Osteocyte (in vitro differentiated cells): Measurements from ENCODE around the gene MAP4K4. TPM values are rescaled to one million over a fixed set of nuclear protein-coding genes. Genes with fewer than 3 reads are reported as not detected.
A peak's percentile ranks its signal among the peaks of the same experiment; 100 is the strongest.

Experiments used
- DNase-seq: peaks from one replicate; pipeline ENCODE4 v3.0.0; 2021; ENCODE audit warnings: mixed read lengths; ENCODE audit not compliant: unreplicated experiment; ENCODE audit errors: extremely low spot score
- H3K27ac Mint-ChIP-seq: one replicate; pipeline ENCODE4 v1.8.0; 2021; ENCODE audit warnings: mild to moderate bottlenecking, mixed read lengths; ENCODE audit not compliant: unreplicated experiment
- H3K27me3 Mint-ChIP-seq: one replicate; pipeline ENCODE4 v1.8.0; 2021; ENCODE audit warnings: mixed read lengths; ENCODE audit not compliant: unreplicated experiment
- H3K36me3 Mint-ChIP-seq: one replicate; pipeline ENCODE4 v1.8.0; 2021; ENCODE audit warnings: mixed read lengths; ENCODE audit not compliant: unreplicated experiment
- H3K4me1 Mint-ChIP-seq: one replicate; pipeline ENCODE4 v1.8.0; 2021; ENCODE audit warnings: mixed read lengths; ENCODE audit not compliant: unreplicated experiment
- H3K4me3 Mint-ChIP-seq: one replicate; pipeline ENCODE4 v1.8.0; 2021; ENCODE audit warnings: mild to moderate bottlenecking, moderate library complexity, mixed read lengths; ENCODE audit not compliant: unreplicated experiment
- H3K9me3 Mint-ChIP-seq: one replicate; pipeline ENCODE4 v1.8.0; 2021; ENCODE audit warnings: mixed read lengths; ENCODE audit not compliant: unreplicated experiment
- long read RNA-seq: library from polyadenylated mRNA; unstranded; transcript quantifications from one replicate; pipeline ENCODE4 v2.0.0, GENCODE V29; 2021
- total RNA-seq: library from RNA; stranded (reverse); gene quantifications from 2 replicates; pipeline ENCODE4 v1.2.1, GENCODE V29; 2021
- TF ChIP-seq, protein P1 (sequence below): fragments of 200-600 bp; sonication (generic); IDR thresholded peaks from 2 replicates; pipeline ENCODE4 v1.5.0; 2021; ENCODE audit warnings: antibody characterized with exemption, mild to moderate bottlenecking, moderate library complexity

MAP4K4 gene
- 123 and 126 TPM in 2 replicates for total RNA-seq
- long read RNA-seq, partial matches to known transcripts, result 27 of 75 reads
- long read RNA-seq, other reads (novel, unspliced or antisense), result 48 of 75 reads

DNA sequence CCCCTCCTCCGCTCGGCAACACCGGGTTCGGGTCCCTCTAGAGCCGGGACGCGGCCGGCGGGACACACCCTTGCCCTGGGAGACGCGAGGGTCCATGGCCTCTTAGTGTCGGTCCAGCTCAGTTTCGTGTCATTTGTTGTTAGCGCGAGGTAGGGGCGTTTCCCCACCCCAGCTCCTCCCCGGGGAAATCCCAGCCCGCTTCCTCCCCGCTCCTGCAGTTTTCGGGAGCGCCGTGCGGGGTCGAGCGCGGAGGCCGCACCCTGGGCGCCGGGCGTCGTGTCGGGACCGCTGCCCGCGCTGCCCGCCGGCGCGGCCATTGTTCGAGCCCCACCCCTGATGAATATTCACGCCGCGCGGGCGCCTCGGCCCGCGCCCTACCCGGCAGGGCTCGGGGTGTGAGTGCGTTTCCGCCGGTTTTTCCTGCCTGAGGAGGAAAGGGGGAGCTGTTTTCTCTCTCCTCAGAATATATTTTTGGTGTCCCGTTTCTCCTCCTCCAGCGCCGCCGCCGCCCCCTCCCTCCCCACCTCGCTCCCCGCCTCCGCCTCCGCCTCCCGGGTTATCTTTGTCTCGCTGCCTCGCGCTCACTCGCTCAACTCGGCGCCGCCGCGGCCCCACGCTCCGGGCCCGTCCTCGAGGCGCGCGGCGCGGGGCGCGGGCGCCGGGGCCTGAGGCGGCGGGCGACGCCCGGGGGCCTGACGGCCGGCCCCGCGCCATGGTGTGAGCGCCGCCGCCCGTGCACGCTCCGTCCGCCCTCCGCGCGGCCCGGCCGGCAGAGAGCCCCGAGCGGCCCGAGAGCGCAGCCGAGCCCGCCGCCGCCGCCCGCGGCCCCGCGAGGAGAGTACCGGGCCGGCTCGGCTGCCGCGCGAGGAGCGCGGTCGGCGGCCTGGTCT lies at the start of gene MAP4K4:
TSS of gene MAP4K4 (plus strand) at position 584 of the 890 bp plus-strand sequence. CDS start 374 bp downstream, outside the sequence.
- peaks cover 7% of the 10 kb centered on the region for H3K4me1 Mint-ChIP-seq
- DNase-seq, result peak; percentile 90
- TF ChIP-seq, protein P1, sequence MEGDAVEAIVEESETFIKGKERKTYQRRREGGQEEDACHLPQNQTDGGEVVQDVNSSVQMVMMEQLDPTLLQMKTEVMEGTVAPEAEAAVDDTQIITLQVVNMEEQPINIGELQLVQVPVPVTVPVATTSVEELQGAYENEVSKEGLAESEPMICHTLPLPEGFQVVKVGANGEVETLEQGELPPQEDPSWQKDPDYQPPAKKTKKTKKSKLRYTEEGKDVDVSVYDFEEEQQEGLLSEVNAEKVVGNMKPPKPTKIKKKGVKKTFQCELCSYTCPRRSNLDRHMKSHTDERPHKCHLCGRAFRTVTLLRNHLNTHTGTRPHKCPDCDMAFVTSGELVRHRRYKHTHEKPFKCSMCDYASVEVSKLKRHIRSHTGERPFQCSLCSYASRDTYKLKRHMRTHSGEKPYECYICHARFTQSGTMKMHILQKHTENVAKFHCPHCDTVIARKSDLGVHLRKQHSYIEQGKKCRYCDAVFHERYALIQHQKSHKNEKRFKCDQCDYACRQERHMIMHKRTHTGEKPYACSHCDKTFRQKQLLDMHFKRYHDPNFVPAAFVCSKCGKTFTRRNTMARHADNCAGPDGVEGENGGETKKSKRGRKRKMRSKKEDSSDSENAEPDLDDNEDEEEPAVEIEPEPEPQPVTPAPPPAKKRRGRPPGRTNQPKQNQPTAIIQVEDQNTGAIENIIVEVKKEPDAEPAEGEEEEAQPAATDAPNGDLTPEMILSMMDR, result peak; percentile 59
- peaks cover 7% of the 10 kb centered on the region for H3K36me3 Mint-ChIP-seq
- peak within 1 kb of the TSS; percentile 79 for H3K27ac Mint-ChIP-seq
- H3K9me3 Mint-ChIP-seq, result no peaks in the 10 kb centered on the region
- H3K27me3 Mint-ChIP-seq, result peaks cover 7% of the 10 kb centered on the region
- peak within 1 kb of the TSS; percentile 80 for H3K4me3 Mint-ChIP-seq

DNA sequence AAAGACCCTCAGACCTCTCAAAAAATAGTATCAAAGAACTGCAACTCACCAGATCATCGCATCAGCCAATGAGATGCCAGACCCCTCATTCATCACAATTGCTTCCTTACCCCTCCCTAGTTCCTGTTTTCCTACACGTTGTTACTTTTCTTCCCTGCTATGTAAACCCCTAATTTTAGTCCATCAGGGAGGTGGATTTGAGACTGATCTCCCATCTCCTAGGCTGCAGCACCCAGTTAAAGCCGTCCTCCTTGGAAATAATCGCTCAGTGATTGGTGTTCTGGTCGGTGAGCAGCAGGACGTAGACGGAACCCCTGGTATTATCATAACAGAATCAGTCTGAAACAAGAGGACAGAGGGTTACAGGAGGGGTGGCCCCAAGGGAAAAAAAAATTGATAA lies 44.0 kb upstream of the MAP4K4 start:
- TF ChIP-seq, protein P1, result no peak
- no peak overlapping the region for H3K4me3 Mint-ChIP-seq
- no peaks in the 10 kb centered on the region for H3K36me3 Mint-ChIP-seq
- H3K27ac Mint-ChIP-seq, result no peak overlapping the region
- DNase-seq, result peak; percentile 3
- H3K9me3 Mint-ChIP-seq, result no peaks in the 10 kb centered on the region
- peaks cover 3% of the 10 kb centered on the region for H3K27me3 Mint-ChIP-seq
- H3K4me1 Mint-ChIP-seq, result peaks cover 1% of the 10 kb centered on the region

DNA sequence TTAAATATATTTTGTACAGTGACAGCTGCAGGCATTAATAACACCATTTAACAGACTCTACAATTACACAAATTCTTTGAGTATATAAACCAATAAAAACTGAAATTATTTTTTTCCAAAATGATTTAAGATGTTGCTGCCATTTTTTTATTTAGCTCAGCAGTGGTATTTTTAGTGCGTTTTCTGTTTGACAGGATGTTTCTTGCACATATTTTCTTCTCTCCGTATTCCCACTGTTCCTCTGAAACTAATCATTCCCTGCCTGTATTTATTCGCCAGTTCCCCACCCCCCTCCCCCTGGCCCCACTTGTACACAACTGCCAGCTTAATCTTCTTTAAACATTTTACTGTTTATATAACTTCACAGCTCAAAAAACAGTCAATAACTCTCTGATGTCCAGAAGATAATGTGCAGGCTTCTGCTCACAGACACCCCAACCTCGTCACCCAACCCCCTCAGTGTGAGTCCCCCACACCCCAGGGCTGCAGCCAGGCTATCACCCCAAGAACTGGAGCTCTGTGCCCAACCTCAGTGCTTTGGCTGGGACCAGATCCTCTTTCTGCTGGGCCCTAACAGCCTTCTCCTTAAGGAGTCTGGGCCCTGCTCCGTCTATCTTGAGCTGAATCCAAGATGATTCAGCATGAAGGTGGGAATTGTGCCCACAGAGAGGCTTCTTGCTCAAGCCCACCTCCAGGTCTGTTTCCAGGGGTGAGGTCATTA lies 41.6 kb upstream of the MAP4K4 start:
- TF ChIP-seq, protein P1, result no peak
- H3K27ac Mint-ChIP-seq, result no peak overlapping the region
- H3K9me3 Mint-ChIP-seq, result no peaks in the 10 kb centered on the region
- H3K27me3 Mint-ChIP-seq, result peaks cover 3% of the 10 kb centered on the region
- no peaks in the 10 kb centered on the region for H3K36me3 Mint-ChIP-seq
- peaks cover 5% of the 10 kb centered on the region for H3K4me1 Mint-ChIP-seq
- DNase-seq, result peak; percentile 69
- H3K4me3 Mint-ChIP-seq, result no peak overlapping the region

DNA sequence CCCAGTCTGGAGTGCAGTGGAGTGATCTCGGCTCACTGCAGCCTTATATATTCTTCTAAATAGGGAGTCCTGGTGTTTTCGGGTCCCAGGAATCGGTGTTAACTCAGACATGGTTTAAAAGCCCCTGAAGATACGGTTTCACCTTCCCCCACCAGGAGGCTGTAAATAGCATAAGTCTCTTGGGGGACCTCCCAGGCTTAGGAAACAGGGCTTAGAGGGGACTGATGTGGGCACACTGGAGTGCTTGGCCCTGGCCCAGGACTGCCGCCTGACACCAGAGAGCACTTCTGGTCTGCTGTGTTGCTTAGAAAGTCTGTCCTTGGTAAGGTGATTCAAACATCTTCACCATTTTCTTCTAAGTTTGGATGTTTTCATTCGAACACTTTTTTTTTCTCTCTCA lies 39.7 kb upstream of the MAP4K4 start:
- Mint-ChIP-seq H3K4me3 (no peak overlapping the region), H3K27me3 (no peaks in the 10 kb centered on the region), H3K27ac (no peak overlapping the region), H3K36me3 (no peaks in the 10 kb centered on the region), H3K9me3 (no peaks in the 10 kb centered on the region), H3K4me1 (peaks cover 5% of the 10 kb centered on the region)
- no peak for DNase-seq
- TF ChIP-seq, protein P1, result no peak

DNA sequence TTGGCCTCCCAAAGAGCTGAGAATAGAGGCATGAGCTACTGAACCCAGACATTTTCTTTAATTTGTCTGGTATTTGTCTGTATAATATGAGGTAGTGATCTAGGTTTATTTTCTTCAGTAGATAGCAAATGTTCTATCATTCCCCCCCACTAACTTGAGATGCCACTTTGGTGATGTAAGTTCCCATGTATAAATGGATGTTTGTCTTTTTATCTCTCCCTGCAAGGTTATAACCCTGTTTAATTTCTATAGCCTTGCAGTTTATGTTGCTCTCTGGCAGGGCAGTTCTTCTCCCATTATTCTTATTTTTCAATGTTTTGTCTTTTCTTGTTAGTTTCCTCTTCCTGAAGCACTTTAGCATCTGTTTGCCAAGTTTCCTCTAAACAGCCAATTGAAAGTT lies 39.1 kb upstream of the MAP4K4 start:
- no peaks in the 10 kb centered on the region for H3K36me3 Mint-ChIP-seq
- DNase-seq, result no peak
- H3K27me3 Mint-ChIP-seq, result no peaks in the 10 kb centered on the region
- no peaks in the 10 kb centered on the region for H3K9me3 Mint-ChIP-seq
- no peak overlapping the region for H3K27ac Mint-ChIP-seq
- TF ChIP-seq, protein P1, result no peak
- H3K4me3 Mint-ChIP-seq, result no peak overlapping the region
- peaks cover 5% of the 10 kb centered on the region for H3K4me1 Mint-ChIP-seq
